C4-2B (cell line): ENCODE measurements around the gene GRIK4.

ENCODE experiments used
- CTCF ChIP-seq: fragments of 450-650 bp; conservative IDR thresholded peaks from 2 replicates; pipeline ENCODE4 v1.5.1; 2017; ENCODE audit warnings: mild to moderate bottlenecking
- ZFX ChIP-seq: fragments of 450-650 bp; IDR thresholded peaks from 2 replicates; pipeline ENCODE4 v1.6.1; 2017

- no peak for TF ChIP-seq CTCF
- no peak for TF ChIP-seq ZFX
These were observed 260.1 kb downstream of the GRIK4 start for GRCh38 chr11:120771551-120772060.
